ENCODE measurements around the gene DLG2. TPM values are rescaled to one million over a fixed set of nuclear protein-coding genes. Genes with fewer than 3 reads are reported as not detected.
A peak's percentile ranks its signal among the peaks of the same experiment; 100 is the strongest.

Gene DLG2
- total RNA-seq, 1 donor from 2014 or later, result 2.4 TPM

GRCh38 chr11:83970061-83970671 lies 1657.0 kb downstream of the DLG2 start:
- DNase-seq (ENCODE audit: low spot score, unreplicated experiment), result no peak
- peaks cover 14% of the 10 kb centered on the region for H3K4me1 Mint-ChIP-seq (ENCODE audit: low read depth)
- H3K27ac Mint-ChIP-seq, result no peak overlapping the region
- no peaks in the 10 kb centered on the region for H3K9me3 Mint-ChIP-seq (ENCODE audit: low read depth)
- TF ChIP-seq, protein P1, sequence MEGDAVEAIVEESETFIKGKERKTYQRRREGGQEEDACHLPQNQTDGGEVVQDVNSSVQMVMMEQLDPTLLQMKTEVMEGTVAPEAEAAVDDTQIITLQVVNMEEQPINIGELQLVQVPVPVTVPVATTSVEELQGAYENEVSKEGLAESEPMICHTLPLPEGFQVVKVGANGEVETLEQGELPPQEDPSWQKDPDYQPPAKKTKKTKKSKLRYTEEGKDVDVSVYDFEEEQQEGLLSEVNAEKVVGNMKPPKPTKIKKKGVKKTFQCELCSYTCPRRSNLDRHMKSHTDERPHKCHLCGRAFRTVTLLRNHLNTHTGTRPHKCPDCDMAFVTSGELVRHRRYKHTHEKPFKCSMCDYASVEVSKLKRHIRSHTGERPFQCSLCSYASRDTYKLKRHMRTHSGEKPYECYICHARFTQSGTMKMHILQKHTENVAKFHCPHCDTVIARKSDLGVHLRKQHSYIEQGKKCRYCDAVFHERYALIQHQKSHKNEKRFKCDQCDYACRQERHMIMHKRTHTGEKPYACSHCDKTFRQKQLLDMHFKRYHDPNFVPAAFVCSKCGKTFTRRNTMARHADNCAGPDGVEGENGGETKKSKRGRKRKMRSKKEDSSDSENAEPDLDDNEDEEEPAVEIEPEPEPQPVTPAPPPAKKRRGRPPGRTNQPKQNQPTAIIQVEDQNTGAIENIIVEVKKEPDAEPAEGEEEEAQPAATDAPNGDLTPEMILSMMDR (IDR thresholded peaks at IDR 0.05; ENCODE audit: unreplicated experiment), result no peak
- H3K27me3 Mint-ChIP-seq, result no peaks in the 10 kb centered on the region
- no peak overlapping the region for H3K4me3 Mint-ChIP-seq (ENCODE audit: low read depth)
- H3K36me3 Mint-ChIP-seq (ENCODE audit: insufficient read depth), result no peaks in the 10 kb centered on the region

DNA sequence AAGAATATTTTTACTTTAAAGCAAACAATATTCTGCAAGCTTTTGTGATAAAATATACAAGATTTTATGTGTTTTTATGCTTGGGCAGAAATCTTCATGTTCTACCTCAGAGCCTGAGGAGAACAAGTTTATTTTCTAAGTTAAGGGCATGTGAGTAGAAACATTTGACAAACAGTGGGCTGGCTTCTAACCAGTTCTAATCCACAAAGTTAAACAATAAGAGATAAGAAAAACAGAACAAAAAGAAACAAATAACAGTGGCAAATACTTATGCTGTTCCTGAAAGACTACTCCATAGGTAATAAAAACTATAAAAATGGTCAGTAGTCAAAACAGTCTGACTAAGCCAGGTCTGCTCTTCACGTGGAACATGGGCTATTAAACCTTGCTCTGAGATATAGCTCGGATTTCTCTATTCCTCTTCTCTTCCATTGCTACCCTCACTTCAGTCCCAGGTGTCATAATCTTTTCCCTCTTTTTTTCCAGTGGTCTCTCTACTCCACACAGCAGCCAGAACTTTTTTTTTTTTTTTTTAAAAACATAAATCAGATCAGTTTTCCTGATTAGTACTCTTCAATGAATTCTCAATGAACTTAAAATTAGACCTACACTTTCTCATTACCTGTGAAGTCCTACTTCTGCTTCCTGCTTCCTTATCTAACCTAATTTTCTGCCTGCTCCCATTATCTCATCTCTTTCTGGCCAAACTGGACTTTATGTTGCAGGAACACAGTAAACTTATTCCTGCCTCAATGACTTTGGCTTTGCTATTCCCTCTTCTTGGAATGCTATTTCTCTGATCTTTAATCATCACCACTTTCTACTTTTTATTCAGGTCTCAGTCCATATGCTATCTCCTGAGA lies 1669.9 kb downstream of the DLG2 start:
- Mint-ChIP-seq H3K9me3 (ENCODE audit: low read depth) (peaks cover 3% of the 10 kb centered on the region), H3K4me3 (ENCODE audit: low read depth) (no peak overlapping the region), H3K27me3 (no peaks in the 10 kb centered on the region)

GRCh38 chr11:83956119-83956697 lies 1670.9 kb downstream of the DLG2 start:
- H3K4me1 Mint-ChIP-seq (ENCODE audit: low read depth), result peaks cover 11% of the 10 kb centered on the region
- H3K36me3 Mint-ChIP-seq (ENCODE audit: insufficient read depth), result no peaks in the 10 kb centered on the region
- H3K27ac Mint-ChIP-seq, result no peak overlapping the region
- no peak overlapping the region for H3K4me3 Mint-ChIP-seq (ENCODE audit: low read depth)
- H3K9me3 Mint-ChIP-seq (ENCODE audit: low read depth), result peaks cover 3% of the 10 kb centered on the region
- TF ChIP-seq, protein P1 (IDR thresholded peaks at IDR 0.05; ENCODE audit: unreplicated experiment), result no peak
- DNase-seq (ENCODE audit: low spot score, unreplicated experiment), result no peak
- no peaks in the 10 kb centered on the region for H3K27me3 Mint-ChIP-seq

More for the DNA sequence above, 1669.9 kb downstream of the DLG2 start:
- TF ChIP-seq, protein P1 (IDR thresholded peaks at IDR 0.05; ENCODE audit: unreplicated experiment), result no peak
- Mint-ChIP-seq H3K27ac (peak overlapping the region; percentile 15), H3K36me3 (ENCODE audit: insufficient read depth) (no peaks in the 10 kb centered on the region), H3K4me1 (ENCODE audit: low read depth) (peaks cover 6% of the 10 kb centered on the region)
- DNase-seq (ENCODE audit: low spot score, unreplicated experiment), result no peak

- Mint-ChIP-seq H3K4me3 (ENCODE audit: low read depth) (no peak overlapping the region), H3K9me3 (ENCODE audit: low read depth) (peaks cover 3% of the 10 kb centered on the region), H3K27me3 (no peaks in the 10 kb centered on the region), H3K4me1 (ENCODE audit: low read depth) (peaks cover 16% of the 10 kb centered on the region), H3K36me3 (ENCODE audit: insufficient read depth) (no peaks in the 10 kb centered on the region), H3K27ac (no peak overlapping the region)
- DNase-seq (ENCODE audit: low spot score, unreplicated experiment), result no peak
- TF ChIP-seq, protein P1 (IDR thresholded peaks at IDR 0.05; ENCODE audit: unreplicated experiment), result no peak
These were observed 1672.4 kb downstream of the DLG2 start for GRCh38 chr11:83954780-83955179.

DNA sequence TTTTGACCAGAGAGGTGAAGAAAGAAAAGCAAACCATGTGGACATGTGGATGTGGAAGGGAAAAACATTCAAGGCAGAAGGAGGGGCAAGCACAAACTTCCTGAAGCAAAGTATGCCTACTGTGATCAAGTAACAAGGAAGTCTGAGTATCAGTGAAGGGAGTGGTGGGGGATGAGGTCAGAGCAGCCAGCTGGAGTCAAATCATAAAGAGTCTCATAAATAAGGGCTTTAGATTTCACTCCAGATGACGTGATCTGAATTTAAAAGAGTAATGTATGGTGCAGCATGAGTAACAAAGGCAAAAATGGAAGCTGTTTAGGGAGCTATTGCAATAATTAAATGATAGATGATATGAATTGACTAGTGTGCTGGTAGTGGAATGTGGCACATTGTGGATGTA lies 1675.6 kb downstream of the DLG2 start:
- Mint-ChIP-seq H3K4me3 (ENCODE audit: low read depth) (no peak overlapping the region), H3K36me3 (ENCODE audit: insufficient read depth) (no peaks in the 10 kb centered on the region), H3K27ac (peak overlapping the region; percentile 4), H3K9me3 (ENCODE audit: low read depth) (peaks cover 3% of the 10 kb centered on the region), H3K27me3 (no peaks in the 10 kb centered on the region), H3K4me1 (ENCODE audit: low read depth) (peaks cover 11% of the 10 kb centered on the region)
- TF ChIP-seq, protein P1 (IDR thresholded peaks at IDR 0.05; ENCODE audit: unreplicated experiment), result no peak
- DNase-seq (ENCODE audit: low spot score, unreplicated experiment), result no peak
